ENCODE measurements around the gene IGSF23.

IGSF23 gene

DNA sequence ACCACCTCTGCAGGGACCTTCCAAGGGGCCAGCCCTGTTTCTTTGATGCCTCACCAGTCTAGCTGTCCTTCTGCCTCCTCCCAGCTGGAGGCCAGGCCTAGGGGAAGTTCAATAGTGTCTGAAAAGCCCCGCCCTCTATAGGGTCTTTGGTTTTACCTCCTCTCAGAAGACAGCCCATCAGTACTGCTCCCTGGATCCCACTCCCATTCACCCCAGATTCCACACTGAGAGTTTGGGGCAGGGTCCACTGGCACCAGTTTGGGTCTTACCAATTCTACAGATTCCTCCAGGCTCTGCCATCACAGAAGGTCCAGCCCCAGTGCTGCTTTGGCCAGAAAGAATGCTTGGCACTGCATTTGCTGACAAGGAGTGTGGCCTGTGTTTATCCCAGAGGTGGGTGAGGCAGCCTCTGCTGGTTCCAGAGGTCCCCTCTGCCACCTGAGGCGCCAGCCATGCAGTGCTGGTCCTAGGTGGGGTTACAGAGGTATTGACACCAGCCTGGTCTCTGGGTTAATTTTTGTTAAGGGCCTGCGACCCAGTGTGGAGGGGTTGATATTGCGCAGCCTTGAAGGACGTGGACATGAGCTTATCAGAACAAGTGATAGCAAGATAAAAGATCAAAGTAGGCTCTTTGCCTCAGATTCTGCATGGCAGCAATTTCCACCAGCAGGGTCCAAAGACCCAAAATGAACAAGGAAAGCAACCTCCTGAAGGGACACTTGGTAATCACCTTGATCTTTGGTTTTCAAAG, 41.4 kb upstream of the IGSF23 start:
- no peak for ATAC-seq
- no peak for TF ChIP-seq ZNF8 (CRISPR knock-in tag; IDR thresholded peaks at IDR 0.05)

GRCh38 chr19:44572581-44572900, 40.8 kb upstream of the IGSF23 start:
- ATAC-seq: no peak
- TF ChIP-seq ZNF70 (CRISPR knock-in tag; IDR thresholded peaks at IDR 0.05) (no peak), TOX (CRISPR knock-in tag; IDR thresholded peaks at IDR 0.05; ENCODE audit: borderline replicate concordance) (no peak), ESRRG (CRISPR knock-in tag; IDR thresholded peaks at IDR 0.05) (no peak), ZC3H10 (CRISPR knock-in tag; IDR thresholded peaks at IDR 0.05) (no peak)

GRCh38 chr19:44573183-44573582, 40.2 kb upstream of the IGSF23 start:
- ATAC-seq: no peak
- TF ChIP-seq ZNF8 (CRISPR knock-in tag; IDR thresholded peaks at IDR 0.05) (no peak), ZNF70 (CRISPR knock-in tag; IDR thresholded peaks at IDR 0.05) (no peak), RARB (CRISPR knock-in tag; IDR thresholded peaks at IDR 0.05) (no peak), TOX (CRISPR knock-in tag; IDR thresholded peaks at IDR 0.05; ENCODE audit: borderline replicate concordance) (no peak), PPARA (CRISPR knock-in tag; IDR thresholded peaks at IDR 0.05; ENCODE audit: borderline replicate concordance) (no peak), BACH2 (CRISPR knock-in tag; IDR thresholded peaks at IDR 0.05; ENCODE audit: borderline replicate concordance) (no peak), ZC3H10 (CRISPR knock-in tag; IDR thresholded peaks at IDR 0.05) (no peak), CSDC2 (CRISPR knock-in tag; IDR thresholded peaks at IDR 0.05) (no peak), ZFP30 (CRISPR knock-in tag; IDR thresholded peaks at IDR 0.05) (no peak), ZFP3 (CRISPR knock-in tag; IDR thresholded peaks at IDR 0.05) (no peak), POU6F1 (CRISPR knock-in tag; IDR thresholded peaks at IDR 0.05; ENCODE audit: borderline replicate concordance, low read depth) (no peak), OSR1 (CRISPR knock-in tag; IDR thresholded peaks at IDR 0.05) (no peak), CREB5 (CRISPR knock-in tag; IDR thresholded peaks at IDR 0.05; ENCODE audit: low read depth) (no peak), ESRRG (CRISPR knock-in tag; IDR thresholded peaks at IDR 0.05) (no peak), TCF4 (CRISPR knock-in tag; IDR thresholded peaks at IDR 0.05; ENCODE audit: borderline replicate concordance) (no peak), ZNF565 (CRISPR knock-in tag; conservative IDR thresholded peaks at IDR 0.05; ENCODE audit: low read depth) (no peak), GLIS3 (CRISPR knock-in tag; IDR thresholded peaks at IDR 0.05) (no peak), SNAI2 (CRISPR knock-in tag; IDR thresholded peaks at IDR 0.05) (no peak)
- TF ChIP-seq, protein P1, sequence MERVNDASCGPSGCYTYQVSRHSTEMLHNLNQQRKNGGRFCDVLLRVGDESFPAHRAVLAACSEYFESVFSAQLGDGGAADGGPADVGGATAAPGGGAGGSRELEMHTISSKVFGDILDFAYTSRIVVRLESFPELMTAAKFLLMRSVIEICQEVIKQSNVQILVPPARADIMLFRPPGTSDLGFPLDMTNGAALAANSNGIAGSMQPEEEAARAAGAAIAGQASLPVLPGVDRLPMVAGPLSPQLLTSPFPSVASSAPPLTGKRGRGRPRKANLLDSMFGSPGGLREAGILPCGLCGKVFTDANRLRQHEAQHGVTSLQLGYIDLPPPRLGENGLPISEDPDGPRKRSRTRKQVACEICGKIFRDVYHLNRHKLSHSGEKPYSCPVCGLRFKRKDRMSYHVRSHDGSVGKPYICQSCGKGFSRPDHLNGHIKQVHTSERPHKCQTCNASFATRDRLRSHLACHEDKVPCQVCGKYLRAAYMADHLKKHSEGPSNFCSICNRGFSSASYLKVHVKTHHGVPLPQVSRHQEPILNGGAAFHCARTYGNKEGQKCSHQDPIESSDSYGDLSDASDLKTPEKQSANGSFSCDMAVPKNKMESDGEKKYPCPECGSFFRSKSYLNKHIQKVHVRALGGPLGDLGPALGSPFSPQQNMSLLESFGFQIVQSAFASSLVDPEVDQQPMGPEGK (CRISPR knock-in tag; IDR thresholded peaks at IDR 0.05; ENCODE audit: borderline replicate concordance): no peak

DNA sequence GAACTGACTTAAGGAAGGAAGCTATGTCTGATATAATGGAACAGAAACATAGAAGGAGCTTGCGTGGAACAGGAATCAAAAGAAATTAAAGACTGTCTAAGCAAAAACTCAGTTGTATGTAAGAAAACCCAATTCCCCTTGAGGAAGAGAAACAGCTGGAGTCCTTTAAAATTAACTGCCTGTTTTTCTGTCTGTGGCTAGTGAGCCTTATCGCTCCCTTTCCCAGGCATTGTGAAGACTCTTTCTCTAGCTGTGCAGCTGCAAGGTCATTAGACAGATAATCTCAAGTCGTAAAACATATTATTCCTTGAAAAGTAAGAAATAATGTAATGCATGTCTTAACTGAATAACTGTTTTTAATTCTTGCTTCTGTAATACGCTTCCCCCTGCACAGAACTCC, 39.7 kb upstream of the IGSF23 start:
- no peak for ATAC-seq
- TF ChIP-seq ISL1 (CRISPR knock-in tag; IDR thresholded peaks at IDR 0.05) (no peak), TOX (CRISPR knock-in tag; IDR thresholded peaks at IDR 0.05; ENCODE audit: borderline replicate concordance) (no peak), BACH2 (CRISPR knock-in tag; IDR thresholded peaks at IDR 0.05; ENCODE audit: borderline replicate concordance) (no peak), ZNF565 (CRISPR knock-in tag; conservative IDR thresholded peaks at IDR 0.05; ENCODE audit: low read depth) (no peak), SNAI2 (CRISPR knock-in tag; IDR thresholded peaks at IDR 0.05) (no peak)
- TF ChIP-seq, protein P1 (CRISPR knock-in tag; IDR thresholded peaks at IDR 0.05; ENCODE audit: borderline replicate concordance): no peak

All from SK-N-SH treated with all-trans-retinoic acid at 6 μM for 48 hours (cell line).